ENCODE results near the gene NMT2.

The NMT2 gene

GRCh38 chr10:15141136-15142054, 27.1 kb downstream of the NMT2 start:
- DNase-seq (ENCODE audit: low read depth), result no peak

- DNase-seq (ENCODE audit: low read depth), result no peak
Observed at GRCh38 chr10:15140698-15141097, 27.8 kb downstream of the NMT2 start.

- DNase-seq (ENCODE audit: low read depth), result no peak
Observed at GRCh38 chr10:15137636-15138035, 30.9 kb downstream of the NMT2 start.

GRCh38 chr10:15137036-15137359, 31.5 kb downstream of the NMT2 start:
- DNase-seq (ENCODE audit: low read depth), result no peak

GRCh38 chr10:15136129-15137035, 32.1 kb downstream of the NMT2 start:
- DNase-seq (ENCODE audit: low read depth), result no peak

- no peak for DNase-seq (ENCODE audit: low read depth)
Observed at GRCh38 chr10:15131330-15131729, 37.2 kb downstream of the NMT2 start.

GRCh38 chr10:15124908-15125307, 43.6 kb downstream of the NMT2 start:
- no peak for DNase-seq (ENCODE audit: low read depth)

GRCh38 chr10:15124190-15124589, 44.3 kb downstream of the NMT2 start:
- no peak for DNase-seq (ENCODE audit: low read depth)

GRCh38 chr10:15123749-15124184, 44.7 kb downstream of the NMT2 start:
- no peak for DNase-seq (ENCODE audit: low read depth)

GRCh38 chr10:15122477-15123030, 45.9 kb downstream of the NMT2 start:
- no peak for DNase-seq (ENCODE audit: low read depth)

- DNase-seq (ENCODE audit: low read depth), result no peak
Observed at GRCh38 chr10:15121707-15122106, 46.8 kb downstream of the NMT2 start.

GRCh38 chr10:15120523-15120922, 48.0 kb downstream of the NMT2 start:
- no peak for DNase-seq (ENCODE audit: low read depth)

- no peak for DNase-seq (ENCODE audit: low read depth)
Observed at GRCh38 chr10:15118615-15119014, 49.9 kb downstream of the NMT2 start.

- no peak for DNase-seq (ENCODE audit: low read depth)
Observed at GRCh38 chr10:15116225-15116624, 52.3 kb downstream of the NMT2 start.

- DNase-seq (ENCODE audit: low read depth), result no peak
Observed at GRCh38 chr10:15113766-15114165, 54.7 kb downstream of the NMT2 start.

GRCh38 chr10:15112657-15113056, 55.8 kb downstream of the NMT2 start:
- no peak for DNase-seq (ENCODE audit: low read depth)

- peak; percentile 47 for DNase-seq (ENCODE audit: low read depth)
Observed at GRCh38 chr10:15106352-15107013, 62.0 kb downstream of the NMT2 start.

GRCh38 chr10:15103513-15103912, 65.0 kb downstream of the NMT2 start:
- DNase-seq (ENCODE audit: low read depth), result no peak

GRCh38 chr10:15099886-15100285, 68.6 kb downstream of the NMT2 start:
- no peak for DNase-seq (ENCODE audit: low read depth)

GRCh38 chr10:15097011-15097812, 71.3 kb downstream of the NMT2 start, which contains the start of gene RPP38:
TSS of gene RPP38 (plus strand) at chr10:15097355. CDS start at chr10:15103315, 5,960 bp downstream.
- peak; percentile 96 for DNase-seq (ENCODE audit: low read depth)

GRCh38 chr10:15096661-15097010, 71.9 kb downstream of the NMT2 start:
- no peak for DNase-seq (ENCODE audit: low read depth)

Data from stimulated activated CD8-positive, alpha-beta memory T cell treated with anti-CD3 and anti-CD28 coated beads, Interleukin-4, amount 100 ng/mL, for 24 hours (primary cell).